ENCODE results near the gene CTIF.

DNA sequence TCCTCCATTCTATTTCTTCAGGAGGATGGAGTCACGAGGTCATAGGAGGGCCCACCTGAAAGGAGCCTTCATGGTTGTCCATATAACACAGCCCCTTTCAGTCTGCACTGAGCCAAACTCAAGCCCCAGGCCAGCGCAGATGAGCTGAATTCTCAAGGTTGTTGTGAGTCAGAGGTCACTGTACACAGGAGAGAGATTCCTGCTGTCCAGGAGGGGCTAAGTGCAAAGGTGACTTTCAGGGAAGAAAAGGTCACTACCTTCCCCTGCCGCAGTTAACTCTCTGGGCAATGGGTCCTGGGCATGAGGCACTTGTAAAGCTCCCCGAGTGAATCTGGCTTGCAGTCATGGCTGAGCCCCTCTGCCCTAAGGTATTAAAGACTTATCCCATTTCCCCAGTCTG is 150.7 kb downstream of the CTIF start:
- TF ChIP-seq TAF1 (IDR thresholded peaks at IDR 0.05; ENCODE audit: borderline replicate concordance, low read depth, low read length) (no peak), POLR2AphosphoS5 (IDR thresholded peaks at IDR 0.05; ENCODE audit: low read depth, low read length) (no peak), EP300 (IDR thresholded peaks at IDR 0.05; ENCODE audit: borderline replicate concordance in 1 of 2, low read depth in 1 of 2, low read length in 1 of 2) (no peak), EZH2phosphoT487 (IDR thresholded peaks at IDR 0.05; ENCODE audit: borderline replicate concordance, low read depth) (no peak), CHD2 (IDR thresholded peaks at IDR 0.05; ENCODE audit: low read length, partially characterized antibody) (no peak), MEF2A (IDR thresholded peaks at IDR 0.05; ENCODE audit: borderline replicate concordance, low read depth) (no peak)
- TF ChIP-seq, protein P1, sequence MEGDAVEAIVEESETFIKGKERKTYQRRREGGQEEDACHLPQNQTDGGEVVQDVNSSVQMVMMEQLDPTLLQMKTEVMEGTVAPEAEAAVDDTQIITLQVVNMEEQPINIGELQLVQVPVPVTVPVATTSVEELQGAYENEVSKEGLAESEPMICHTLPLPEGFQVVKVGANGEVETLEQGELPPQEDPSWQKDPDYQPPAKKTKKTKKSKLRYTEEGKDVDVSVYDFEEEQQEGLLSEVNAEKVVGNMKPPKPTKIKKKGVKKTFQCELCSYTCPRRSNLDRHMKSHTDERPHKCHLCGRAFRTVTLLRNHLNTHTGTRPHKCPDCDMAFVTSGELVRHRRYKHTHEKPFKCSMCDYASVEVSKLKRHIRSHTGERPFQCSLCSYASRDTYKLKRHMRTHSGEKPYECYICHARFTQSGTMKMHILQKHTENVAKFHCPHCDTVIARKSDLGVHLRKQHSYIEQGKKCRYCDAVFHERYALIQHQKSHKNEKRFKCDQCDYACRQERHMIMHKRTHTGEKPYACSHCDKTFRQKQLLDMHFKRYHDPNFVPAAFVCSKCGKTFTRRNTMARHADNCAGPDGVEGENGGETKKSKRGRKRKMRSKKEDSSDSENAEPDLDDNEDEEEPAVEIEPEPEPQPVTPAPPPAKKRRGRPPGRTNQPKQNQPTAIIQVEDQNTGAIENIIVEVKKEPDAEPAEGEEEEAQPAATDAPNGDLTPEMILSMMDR (IDR thresholded peaks at IDR 0.05) = no peak

All from SK-N-SH (cell line).